Sigmoid colon (tissue), 4 donors: ENCODE measurements around the gene PCDHGB5.

Source experiments
- EP300 ChIP-seq, 4 donors: sonication (generic); formaldehyde crosslinking; IDR thresholded peaks; one replicate each; pipeline ENCODE4 v1.6.1; 2017; ENCODE audit warnings: antibody characterized with exemption in 4 of 4
- POLR2A ChIP-seq, 2 donors: fragments of 450-650 bp; IDR thresholded peaks; one replicate each; pipeline ENCODE4 v1.6.1; 2016; ENCODE audit warnings: antibody characterized with exemption in 2 of 2, mild to moderate bottlenecking in 2 of 2, moderate library complexity in 2 of 2
- POLR2AphosphoS5 ChIP-seq, 4 donors: sonication (generic); formaldehyde crosslinking; IDR thresholded peaks; one replicate each; pipeline ENCODE4 v1.6.1; 2017; ENCODE audit warnings: antibody characterized with exemption in 4 of 4
- TF ChIP-seq, protein P1 (sequence below), 4 experiments: fragments of 450-650 bp in 3 of 4; fragments of 200-600 bp in 1 of 4; IDR thresholded peaks; one replicate each; pipeline ENCODE4 v1.5.1; 2016 to 2019; ENCODE audit warnings: antibody characterized with exemption in 4 of 4, mild to moderate bottlenecking in 3 of 4, moderate library complexity in 2 of 4

DNA sequence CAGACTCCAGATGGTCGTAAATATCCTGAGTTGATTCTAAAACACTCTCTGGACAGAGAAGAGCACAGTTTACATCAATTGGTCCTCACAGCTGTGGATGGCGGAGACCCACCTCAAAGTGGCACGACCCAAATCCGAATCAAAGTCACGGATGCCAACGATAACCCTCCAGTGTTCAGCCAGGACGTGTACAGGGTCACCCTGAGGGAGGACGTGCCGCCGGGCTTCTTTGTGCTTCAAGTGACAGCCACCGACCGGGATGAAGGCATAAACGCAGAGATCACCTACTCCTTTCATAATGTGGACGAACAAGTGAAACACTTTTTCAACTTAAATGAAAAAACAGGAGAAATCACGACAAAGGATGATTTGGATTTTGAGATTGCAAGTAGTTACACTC, 37.1 kb upstream of the PCDHGB5 start:
- TF ChIP-seq, protein P1, sequence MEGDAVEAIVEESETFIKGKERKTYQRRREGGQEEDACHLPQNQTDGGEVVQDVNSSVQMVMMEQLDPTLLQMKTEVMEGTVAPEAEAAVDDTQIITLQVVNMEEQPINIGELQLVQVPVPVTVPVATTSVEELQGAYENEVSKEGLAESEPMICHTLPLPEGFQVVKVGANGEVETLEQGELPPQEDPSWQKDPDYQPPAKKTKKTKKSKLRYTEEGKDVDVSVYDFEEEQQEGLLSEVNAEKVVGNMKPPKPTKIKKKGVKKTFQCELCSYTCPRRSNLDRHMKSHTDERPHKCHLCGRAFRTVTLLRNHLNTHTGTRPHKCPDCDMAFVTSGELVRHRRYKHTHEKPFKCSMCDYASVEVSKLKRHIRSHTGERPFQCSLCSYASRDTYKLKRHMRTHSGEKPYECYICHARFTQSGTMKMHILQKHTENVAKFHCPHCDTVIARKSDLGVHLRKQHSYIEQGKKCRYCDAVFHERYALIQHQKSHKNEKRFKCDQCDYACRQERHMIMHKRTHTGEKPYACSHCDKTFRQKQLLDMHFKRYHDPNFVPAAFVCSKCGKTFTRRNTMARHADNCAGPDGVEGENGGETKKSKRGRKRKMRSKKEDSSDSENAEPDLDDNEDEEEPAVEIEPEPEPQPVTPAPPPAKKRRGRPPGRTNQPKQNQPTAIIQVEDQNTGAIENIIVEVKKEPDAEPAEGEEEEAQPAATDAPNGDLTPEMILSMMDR (IDR thresholded peaks at IDR 0.05): no peak
- no peak for TF ChIP-seq EP300 (IDR thresholded peaks at IDR 0.05)
- no peak for TF ChIP-seq POLR2A (IDR thresholded peaks at IDR 0.05)
- no peak for TF ChIP-seq POLR2AphosphoS5 (IDR thresholded peaks at IDR 0.05)
